HG02943 (cell line): ENCODE data around the gene CTBP2.
A peak's percentile ranks its signal among the peaks of the same experiment; 100 is the strongest.
"Not testable (repeated sequence)": the region's sequence is repeated elsewhere in the genome, so short reads cannot be mapped to it uniquely, and the experiment has no call there.

ENCODE experiments used
- ATAC-seq: cut with Tn5 transposase; IDR thresholded peaks from one replicate; pipeline ENCODE4 v1.9.1; 2021; ENCODE audit warnings: mild to moderate bottlenecking, low read depth, moderate library complexity; ENCODE audit not compliant: unreplicated experiment

The CTBP2 gene

DNA sequence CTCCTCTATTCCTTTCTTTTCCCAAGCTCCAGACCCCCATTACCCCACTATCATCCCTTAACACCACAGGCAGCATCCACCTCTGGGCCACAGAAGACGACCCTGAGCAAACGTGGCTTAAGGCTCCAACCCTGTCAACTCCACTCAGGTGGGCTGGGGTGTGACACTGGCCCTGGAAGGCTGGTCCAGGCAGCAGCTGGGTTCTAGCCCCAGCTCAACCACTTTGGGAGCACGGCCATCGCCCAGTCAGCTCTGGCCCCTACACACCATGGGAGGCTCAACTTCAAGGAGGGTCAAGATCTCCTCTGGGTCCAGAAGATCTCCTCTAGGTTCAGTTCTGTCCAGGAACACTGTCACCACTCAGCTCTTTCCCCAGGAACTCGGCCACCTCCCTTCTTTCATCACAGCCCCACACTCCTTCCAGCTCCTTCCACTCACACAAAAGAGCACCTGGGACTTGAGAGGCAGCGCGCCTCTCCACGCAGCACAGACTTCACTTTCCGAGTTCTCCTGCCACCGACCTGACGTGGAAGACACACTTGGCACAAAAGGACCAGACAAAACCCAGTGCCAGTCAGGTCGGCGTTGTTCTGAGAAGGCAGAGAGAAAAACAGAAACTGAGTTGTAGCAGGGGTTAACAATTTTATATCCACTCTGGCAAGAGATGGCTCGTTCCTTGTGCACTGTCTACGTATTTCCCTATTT is 84.1 kb downstream of the CTBP2 start:
- no peak for ATAC-seq

DNA sequence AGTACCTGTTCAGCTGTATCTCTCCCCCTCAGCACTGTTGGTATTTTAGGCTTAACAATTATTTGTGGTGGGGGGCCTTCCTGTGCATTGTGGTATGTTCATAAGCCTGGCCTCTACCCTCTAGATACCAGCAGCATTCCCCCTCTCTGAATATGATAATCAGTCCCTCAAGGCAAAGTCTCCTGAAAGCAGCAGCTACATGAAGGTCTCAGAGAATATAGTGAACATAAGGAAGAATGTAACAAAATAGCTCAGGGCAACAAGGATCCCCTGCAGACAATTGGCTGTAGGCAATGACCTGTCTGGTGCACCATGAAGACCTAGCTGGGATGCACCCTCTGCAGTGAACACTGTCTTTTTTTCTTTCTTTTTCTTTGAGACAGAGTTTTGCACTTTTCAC is 86.4 kb downstream of the CTBP2 start:
- ATAC-seq: no peak

DNA sequence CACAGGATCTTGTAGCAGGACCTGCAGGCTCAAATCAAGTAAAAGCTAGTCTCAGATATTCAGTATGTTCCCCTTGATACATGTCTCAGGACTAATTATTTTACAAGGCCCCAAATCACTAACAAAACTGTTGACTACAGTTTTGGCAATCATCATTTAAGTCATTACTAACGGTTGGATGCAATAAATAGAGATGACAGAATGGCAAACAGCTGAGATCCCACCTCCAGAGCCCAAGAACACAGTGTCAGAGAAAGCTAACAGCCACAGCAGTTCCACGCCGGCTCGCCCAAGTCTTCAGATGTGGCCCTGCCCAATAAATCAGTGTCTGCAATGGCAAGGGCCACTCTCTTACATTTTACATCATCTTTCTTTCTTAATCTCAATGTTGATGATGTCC is 87.6 kb downstream of the CTBP2 start:
- no peak for ATAC-seq

DNA sequence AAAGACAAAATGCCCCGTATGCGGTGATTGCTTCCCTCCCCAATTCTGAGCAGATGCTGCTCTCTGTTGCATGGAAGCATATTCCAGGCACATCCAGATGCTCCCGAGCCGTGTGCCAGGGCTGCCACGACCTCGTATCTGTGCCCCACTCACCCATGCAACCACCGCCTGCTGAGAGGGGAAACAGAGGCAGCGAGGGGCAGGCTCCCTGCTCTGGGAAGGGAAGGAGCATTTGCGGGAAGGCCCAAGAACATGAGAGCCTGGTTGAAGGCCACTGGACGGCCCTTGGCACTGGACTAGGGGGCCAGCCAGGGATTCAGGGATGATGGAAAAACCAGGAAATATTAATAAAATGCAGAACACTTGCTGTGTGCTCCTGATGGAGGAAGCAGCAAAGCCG is 89.4 kb downstream of the CTBP2 start:
- no peak for ATAC-seq

DNA sequence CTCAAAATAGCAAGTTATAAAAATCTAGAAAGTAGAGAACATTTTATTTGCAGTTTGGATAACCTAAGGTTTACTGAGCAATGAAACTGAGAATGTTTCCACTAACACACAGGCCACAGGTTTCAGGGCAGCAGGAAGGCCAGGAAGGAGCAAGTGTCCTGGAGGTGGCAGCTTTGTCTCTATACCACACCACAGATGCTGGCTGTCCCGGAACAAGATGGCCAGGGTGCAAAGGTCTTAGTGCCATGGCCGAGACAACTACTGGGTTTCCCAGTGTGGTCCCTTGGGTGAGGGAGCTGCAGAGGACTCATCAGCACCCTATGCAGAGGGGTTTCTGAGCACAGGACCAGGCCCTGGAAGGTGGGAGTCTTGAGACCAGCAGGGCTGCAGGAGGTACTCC is 92.0 kb downstream of the CTBP2 start:
- ATAC-seq: no peak

DNA sequence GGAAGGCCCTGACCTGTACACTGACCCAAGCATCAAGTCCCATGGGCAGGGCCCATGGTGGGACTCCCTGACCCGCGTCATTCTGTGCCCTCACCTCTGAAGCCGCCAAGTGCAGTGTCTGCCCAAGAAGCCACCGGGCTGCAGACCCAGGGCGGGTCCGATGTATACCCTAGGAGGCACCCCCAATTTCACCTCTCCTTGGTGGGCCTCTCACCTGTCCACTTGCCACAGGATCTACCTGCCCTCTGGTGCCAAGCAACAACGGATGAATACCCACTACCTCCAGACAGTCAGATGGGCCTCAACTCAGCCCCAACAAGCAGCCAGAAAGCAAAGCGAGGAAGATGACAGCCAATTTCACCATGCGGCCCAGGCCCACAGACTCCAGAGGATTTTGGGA is 92.6 kb downstream of the CTBP2 start:
- no peak for ATAC-seq

DNA sequence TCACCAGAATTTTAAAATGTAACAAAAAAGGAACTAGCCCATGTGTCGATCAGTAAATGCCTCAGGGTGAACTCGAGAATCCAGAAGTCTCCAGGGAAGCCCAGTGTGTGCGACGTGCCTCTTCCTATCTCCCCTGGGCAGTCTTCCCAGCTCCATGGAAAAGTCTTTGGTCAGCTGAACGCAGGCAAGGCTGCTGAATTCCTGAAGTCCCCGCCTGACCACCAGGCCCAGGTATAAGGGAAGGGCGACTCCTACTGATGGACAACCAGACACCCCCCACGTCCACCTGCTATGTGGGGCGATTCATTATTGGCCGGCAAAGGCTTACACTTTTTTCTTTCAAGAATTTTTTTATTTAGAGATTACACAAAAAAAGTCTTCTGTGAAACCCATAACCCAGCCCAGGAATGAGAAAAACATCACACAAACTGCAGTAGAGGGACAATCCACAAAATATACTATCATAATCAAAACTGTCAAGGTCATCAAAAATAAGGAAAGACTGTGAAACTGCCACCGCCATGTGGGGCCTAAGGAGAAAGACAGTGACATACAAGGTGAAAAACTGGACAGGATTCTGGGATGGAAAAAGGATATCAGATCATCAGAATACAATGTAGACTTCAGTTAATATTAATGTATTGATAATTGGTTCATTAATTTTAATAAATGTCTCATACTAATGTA is 93.5 kb downstream of the CTBP2 start:
- no peak for ATAC-seq

DNA sequence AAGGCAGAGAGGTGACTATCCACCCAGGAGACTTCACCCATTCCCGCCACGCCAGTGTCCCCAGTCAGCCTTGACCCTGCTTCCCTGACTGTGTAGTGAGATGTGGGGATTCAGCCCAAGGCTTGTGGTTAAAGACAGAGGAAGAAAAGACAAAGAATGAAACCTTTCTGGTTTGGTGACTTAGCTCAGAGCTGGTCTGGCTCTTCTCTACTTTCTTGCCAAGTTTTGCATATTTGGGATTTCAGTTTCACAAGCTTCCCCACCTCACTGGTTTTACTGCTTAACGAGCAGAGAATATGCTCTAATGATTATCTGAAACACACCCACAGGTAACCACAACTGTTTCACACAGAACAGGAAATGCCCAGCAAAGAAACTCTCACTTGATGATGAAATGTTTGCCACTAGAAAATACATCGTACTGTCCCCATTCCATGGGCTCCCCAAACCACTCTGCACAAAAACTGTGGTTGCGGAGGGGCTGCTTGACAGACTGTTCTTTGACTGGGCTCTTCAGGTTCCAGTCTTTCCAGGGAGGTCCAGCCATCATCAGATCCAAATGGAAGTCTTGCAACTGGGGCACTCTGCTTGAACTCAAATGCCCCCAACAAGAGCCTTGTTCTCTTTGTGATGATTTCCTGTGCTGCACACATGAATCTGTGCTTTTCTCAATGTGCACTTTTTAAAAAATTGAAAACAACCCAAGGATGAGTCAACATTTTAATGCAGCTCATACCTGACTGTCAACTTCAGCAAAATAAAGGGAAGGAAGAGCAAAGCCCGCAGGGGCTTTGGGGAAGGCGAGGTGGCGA is 95.5 kb downstream of the CTBP2 start:
- ATAC-seq: peak; percentile 97

DNA sequence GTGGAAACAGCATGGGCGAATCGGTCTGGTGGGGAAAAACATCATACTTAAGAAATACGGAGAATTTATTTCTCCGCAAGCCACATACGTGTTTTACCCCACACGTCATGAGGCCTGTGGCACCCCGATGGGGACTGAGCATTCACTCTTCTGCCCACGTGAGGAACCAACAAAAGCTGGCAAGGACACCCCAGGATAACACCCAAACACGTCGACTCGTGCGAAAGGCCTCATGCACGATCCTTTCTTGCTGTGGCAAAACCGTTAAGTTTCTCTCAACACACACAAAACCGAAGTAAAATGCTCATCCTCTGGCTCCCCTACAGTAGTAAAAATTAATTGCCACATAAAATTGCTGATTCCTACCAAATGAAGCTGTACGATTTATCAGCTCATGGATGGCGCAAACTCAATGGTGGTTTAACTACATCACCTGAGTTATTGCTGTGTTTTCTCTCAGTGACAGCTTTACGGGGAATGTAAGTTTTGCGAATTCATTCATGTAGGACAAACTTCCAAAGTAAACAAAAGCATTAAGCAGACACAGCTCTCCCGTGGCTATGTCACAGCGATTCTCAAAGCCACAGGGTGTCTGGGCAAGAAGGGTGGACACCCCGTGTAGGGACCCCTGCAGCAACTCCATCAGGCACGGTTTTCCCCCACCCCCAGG is 97.0 kb downstream of the CTBP2 start:
- ATAC-seq: no peak

DNA sequence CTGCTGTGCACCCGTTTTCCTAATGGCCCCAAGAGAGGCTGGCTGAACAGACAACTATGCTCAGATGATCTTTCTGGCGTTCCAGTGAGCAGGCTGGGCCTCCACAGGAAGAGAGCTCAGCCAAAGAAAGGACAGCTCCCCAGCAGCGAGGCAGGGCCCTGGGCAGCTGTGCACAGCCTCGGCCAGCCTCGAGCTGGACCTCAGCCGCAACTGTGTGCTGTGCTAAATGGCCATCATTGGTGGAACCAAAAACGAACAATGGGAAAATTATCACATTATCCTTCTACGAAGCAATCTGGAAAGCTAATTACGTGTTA is 97.5 kb downstream of the CTBP2 start:
- no peak for ATAC-seq

DNA sequence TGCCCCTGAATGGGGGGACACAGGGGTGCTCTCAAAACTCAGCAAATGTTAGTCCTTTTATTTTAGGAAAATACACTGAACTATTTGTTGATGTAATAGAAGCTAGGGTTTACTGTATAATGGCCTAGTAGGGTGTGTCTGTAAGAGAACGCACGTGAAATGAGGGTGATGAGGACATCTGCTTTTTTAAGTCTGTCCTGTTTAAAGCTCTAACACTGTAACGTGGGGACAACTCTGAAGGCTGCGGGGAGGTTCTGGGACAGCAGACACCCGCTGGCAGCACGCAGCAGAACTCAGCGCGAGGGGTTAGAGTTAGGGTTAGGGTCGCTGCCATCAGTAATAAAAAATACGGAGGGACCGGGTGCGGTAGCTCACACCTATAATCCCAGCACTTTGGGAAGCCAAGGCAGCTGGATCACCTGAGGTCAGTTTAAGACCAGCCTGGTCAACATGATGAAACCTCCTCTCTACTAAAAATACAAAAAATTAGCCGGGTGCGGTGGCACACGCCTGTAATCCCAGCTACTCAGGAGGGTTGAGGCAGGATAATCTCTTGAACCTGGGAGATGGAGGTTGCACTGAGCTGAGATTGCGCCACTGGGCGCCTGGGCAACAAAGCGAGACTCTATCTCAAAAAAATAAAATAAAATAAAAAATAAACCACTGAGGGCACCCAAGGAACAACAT is 98.0 kb downstream of the CTBP2 start:
- ATAC-seq: no peak

DNA sequence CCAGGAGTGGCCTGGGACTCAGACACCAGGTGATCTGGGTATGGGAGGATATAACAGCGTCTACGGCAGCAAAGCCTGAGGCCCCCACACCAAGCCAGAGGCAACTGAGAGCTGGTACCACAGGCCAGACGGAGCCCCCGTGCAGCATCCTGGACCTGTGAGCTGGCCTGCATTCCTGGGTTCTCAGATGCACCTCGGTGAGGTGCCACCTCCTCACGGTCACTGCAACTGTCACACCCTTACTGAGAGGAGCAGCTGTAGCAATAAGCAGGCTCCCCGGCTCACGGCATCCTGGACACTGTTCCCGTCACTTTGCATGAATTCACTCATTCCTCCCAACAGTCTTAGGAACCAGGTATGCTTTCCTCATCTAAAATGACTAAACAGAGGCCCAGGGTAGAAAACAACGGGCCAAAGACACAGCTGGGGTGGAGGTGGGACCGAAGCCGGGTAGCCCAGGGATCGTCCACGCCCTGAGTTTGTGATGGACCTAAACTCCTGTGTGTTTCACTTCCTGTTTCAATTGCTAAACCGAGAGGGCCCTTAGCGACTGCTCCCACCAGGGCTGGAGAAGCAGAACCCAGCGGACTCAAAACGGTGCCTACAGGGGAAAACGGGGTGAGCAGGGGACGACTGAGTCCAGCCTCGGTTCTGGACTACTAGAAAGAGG is 98.7 kb downstream of the CTBP2 start:
- ATAC-seq: no peak

DNA sequence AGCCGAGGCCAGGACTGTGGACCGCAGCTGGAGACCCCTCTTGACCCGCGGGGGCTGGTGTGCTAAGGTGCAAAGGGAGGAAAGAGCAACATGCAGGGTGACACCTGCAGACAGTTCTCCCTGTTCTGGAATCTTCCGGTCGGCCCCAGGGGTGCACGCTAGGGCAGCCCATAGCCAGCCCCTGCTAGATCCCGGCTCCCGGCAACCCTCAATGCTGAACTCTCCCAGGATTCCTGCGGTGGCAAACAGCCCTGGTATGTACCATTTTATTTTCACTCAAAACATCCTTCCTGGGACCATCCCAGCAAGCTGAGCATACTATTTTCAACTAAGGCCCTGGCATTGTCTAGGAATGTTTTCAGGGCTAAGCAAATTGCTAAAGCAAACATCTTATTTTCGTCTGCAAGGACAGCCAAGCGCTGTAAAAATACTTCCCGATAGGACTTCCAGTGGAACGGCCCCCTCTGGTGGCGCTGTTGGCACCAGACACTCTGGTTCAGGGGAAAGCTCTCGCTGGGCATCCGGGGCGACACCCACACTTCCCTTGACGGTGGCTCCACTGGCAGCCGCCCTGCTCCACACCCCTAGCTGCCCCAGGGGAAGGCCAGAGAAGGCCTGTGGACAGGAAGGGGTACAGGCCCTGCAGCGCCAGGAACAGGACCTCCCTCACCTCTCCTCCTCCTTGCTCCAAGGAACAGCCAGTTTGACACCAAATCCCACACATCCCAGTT is 99.4 kb downstream of the CTBP2 start:
- no peak for ATAC-seq

DNA sequence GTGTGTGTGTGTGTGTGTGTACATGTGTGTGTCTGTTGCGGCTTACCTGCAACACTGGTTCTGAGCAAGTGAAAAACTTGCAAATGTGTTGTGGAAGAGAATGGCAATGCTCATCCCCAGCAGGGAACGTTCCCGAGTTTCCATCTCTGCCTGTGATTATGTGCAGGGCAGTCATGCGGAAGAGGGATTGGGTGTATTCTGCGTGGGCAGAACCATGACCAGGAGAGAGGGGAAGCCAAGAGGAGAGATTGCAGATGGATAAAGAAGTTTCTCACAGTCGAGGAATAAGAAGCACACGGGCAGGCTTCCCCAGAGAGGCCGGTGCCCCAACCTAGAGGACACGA is 99.9 kb downstream of the CTBP2 start:
- ATAC-seq: no peak

DNA sequence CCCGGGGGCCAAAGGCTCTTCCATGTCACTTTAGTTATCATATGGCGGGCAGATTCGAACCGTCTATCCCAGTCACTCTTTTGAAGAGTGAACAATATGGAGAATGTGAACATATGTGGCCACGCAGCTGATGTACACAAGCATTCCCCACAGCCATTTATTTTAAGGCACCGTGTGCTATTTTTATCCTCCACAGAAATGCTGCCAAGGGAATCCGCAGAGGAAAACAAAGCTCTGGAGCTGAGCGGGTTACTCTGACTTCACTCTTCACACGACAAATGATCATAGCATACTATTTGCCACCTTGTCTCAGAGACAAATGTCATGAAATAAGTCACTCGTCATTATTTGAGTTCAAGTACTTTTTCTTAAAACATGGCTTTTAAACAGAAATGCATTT is 100.3 kb downstream of the CTBP2 start:
- no peak for ATAC-seq

DNA sequence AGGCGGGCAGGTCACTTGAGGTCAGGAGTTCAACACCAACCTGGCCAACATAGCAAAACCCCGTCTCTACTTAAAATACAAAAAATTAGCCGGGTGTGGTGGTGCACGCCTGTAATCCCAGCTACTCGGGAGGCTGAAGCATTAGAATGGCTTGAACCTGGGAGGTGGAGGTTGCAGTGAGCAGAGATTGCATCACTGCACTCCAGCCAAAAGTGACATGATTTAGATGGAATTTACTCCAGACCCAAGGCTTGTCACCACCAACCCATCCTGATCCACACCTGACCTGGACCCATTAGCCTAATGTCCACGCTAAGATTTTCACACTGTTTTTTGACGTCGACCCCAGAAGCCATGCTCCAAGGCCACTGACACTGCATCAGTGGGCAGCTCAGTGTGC is 101.0 kb downstream of the CTBP2 start:
- ATAC-seq: not testable (repeated sequence)

DNA sequence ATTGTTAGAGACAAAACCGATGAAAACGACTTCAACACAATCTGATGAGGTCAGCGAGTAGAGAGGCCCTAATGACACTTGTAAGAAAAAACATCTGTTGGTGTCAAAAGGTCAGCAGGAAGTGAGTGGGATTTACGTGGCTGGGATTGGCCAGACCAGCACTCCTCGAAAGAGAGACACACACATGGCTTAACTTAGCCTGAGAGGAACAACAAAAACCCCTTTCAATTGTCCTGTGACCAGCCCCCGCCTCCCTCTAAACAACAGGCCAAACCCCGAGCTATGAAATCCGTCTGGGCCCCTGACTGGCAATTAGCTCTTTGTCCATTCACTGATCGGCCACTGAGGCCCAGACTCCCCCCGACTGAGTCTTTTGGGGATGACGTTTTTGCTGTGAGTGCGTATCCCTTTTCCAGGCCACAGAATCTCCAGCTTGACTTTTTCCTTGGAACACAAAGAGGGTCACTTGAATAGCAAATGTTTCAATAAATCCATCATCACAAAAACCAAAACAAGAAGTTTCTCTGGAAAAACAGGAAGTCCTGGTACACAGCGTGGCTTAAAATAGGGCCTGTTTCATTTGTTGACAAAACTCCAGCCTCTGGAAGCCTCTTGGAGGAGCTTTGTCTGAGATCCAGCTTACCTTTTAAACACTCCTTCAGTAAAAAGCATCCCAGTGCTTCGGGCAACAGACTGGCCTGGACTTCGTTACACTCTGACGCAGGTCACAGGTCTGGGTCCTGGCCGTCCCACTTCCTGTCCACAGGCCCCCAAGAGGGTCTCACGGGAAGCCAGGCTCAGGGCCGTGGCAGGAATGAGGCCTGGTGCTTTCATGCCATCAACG is 103.0 kb downstream of the CTBP2 start:
- no peak for ATAC-seq
